ENCODE data around the gene YIF1A. TPM values are rescaled to one million over a fixed set of nuclear protein-coding genes. Genes with fewer than 3 reads are reported as not detected.
A peak's percentile ranks its signal among the peaks of the same experiment; 100 is the strongest.

YIF1A gene
- total RNA-seq, 1 experiment from 2014 or later, result 64.3 TPM

GRCh38 chr11:66291303-66291705 lies 2.4 kb upstream of the YIF1A start:
- H3K18ac ChIP-seq (ENCODE audit: insufficient read length, low read depth, low read length), result no peak overlapping the region
- H3T11ph ChIP-seq (ENCODE audit: low read length), result no peak overlapping the region
- H3K27ac ChIP-seq (ENCODE audit: insufficient read length, low read depth, low read length), result no peak overlapping the region
- Mint-ChIP-seq H3K27me3 (ENCODE audit: low read depth) (peaks cover 37% of the 10 kb centered on the region), H3K4me3 (peak overlapping the region; percentile 44 to 91), H3K27ac (no peak overlapping the region), H3K36me3 (ENCODE audit: insufficient read depth in 1 of 3, low read depth in 3 of 3) (peaks cover 0 to 2% (median 0%) of the 10 kb centered on the region in 3 experiments; a peak in 3 of 7 replicates), H3K9me3 (no peaks in the 10 kb centered on the region; a peak in 1 of 5 replicates), H3K4me1 (peaks cover 18 to 26% of the 10 kb centered on the region in 2 experiments)
- H3K56ac ChIP-seq (ENCODE audit: insufficient read length, low read depth, low read length), result no peak overlapping the region
- H2BK120ac ChIP-seq (ENCODE audit: low read depth, low read length, poor library complexity, severe bottlenecking), result no peak overlapping the region
- DNase-seq, result no peak
- no peak overlapping the region for H3K14ac ChIP-seq (ENCODE audit: insufficient read depth, low read length)
- H4K5ac ChIP-seq (ENCODE audit: insufficient read length, low read depth, low read length), result no peak overlapping the region
- no peak overlapping the region for H2AK5ac ChIP-seq (ENCODE audit: insufficient read length, low read length)
- H3K4ac ChIP-seq (ENCODE audit: low read depth, low read length), result no peak overlapping the region
- WGBS (ENCODE audit: extremely low coverage, insufficient read length, low lambda C conversion rate), result no CpG with 5 or more reads among the region's 16 CpGs
- no peaks in the 10 kb centered on the region for H3K79me1 ChIP-seq (ENCODE audit: insufficient read depth, low read depth, low read length, poor library complexity, severe bottlenecking)
- H3K23me2 ChIP-seq (ENCODE audit: insufficient read length, low read depth, low read length, poor library complexity, severe bottlenecking), result peaks cover 13% of the 10 kb centered on the region
- no peaks in the 10 kb centered on the region for H4K20me1 ChIP-seq (ENCODE audit: control insufficient read depth, insufficient read depth, insufficient read length)
- no peak overlapping the region for H3K23ac ChIP-seq (ENCODE audit: insufficient read length, low read depth, low read length)
- H3K4me2 ChIP-seq (ENCODE audit: insufficient read depth, insufficient read length, low read length), result peak overlapping the region; percentile 3
- no peak overlapping the region for H2BK15ac ChIP-seq (ENCODE audit: low read depth, low read length)
- H3K79me2 ChIP-seq (ENCODE audit: insufficient read depth, low read length), result peaks cover 1% of the 10 kb centered on the region; the same call in 1 of the 2 replicates
- H3K27me3 ChIP-seq (ENCODE audit: insufficient read depth, low read length), result peaks cover 8% of the 10 kb centered on the region; the same call in 1 of the 2 replicates
- no peak overlapping the region for H2BK5ac ChIP-seq (ENCODE audit: insufficient read length, low read length)
- H3K4me1 ChIP-seq (ENCODE audit: insufficient read depth, low read length), result peaks cover 6% of the 10 kb centered on the region
- H3K9me3 ChIP-seq (ENCODE audit: control insufficient read depth, low read depth, low read length), result no peaks in the 10 kb centered on the region
- no peak overlapping the region for H2BK20ac ChIP-seq (ENCODE audit: low read depth, low read length, poor library complexity, severe bottlenecking)
- TF ChIP-seq CTCF (conservative IDR thresholded peaks at IDR 0.05), result no peak
- no peak overlapping the region for H2BK12ac ChIP-seq (ENCODE audit: insufficient read length, low read depth, low read length)
- no peak overlapping the region for H4K8ac ChIP-seq (replicated peaks; ENCODE audit: insufficient read length, low read depth, low read length)
- H3K9ac ChIP-seq (ENCODE audit: extremely low read depth, insufficient read length, low read length), result no peak overlapping the region
- no peak overlapping the region for H4K91ac ChIP-seq (ENCODE audit: insufficient read length, low read depth, low read length)
- no peak overlapping the region for H2AFZ ChIP-seq (ENCODE audit: low read length)

Measured in H9 (cell line).